HG03095 (cell line): ENCODE data around the gene ZNF790.
"Not testable (repeated sequence)": the region's sequence is repeated elsewhere in the genome, so short reads cannot be mapped to it uniquely, and the experiment has no call there.

Experiments
- ATAC-seq: cut with Tn5 transposase; IDR thresholded peaks from one replicate; pipeline ENCODE4 v1.9.1; 2021; ENCODE audit warnings: moderate library complexity; ENCODE audit not compliant: unreplicated experiment

The ZNF790 gene

DNA sequence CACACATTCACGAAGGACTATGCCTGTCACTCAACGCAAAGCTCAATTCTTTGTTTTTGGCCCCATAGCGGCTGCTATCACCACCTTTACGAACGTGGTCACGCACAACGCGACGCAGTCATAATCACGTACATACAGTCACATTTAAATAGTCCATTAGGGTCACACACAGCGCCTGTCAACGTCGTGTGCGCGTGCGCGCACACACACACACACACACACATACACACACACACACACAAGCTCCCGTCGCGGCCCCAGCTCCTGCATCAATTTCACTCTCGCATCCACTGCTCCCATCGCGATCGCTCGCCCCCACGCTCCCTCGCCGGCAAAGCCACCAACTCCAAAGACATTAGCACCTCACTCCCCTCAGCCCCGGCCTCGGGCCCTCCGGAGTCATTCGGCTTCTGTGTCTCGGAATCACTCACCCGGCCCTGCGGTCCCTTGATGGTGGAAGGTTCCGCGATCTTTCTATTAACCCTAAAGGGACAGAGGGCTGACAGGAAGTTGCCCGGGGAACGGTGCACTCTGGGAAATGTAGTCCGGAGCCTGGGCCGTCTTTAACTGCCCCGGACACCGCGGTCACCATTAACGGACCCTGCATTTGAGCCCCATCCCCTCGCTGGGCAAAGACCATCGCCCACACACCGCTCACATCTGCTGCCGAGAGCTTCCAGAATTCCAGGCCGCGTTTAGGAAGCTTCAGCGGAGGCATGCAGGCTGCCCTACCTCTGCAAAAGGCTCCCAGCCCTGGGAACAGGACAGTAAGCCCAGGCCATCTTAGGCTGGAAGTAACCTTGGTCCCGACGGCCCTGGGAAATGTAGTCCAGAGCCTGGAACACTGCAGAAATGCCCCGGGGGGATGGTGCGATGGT lies at the start of gene ZNF790:
Gene ZNF790, minus strand, starts transcription at position 482 of the 878 bp plus-strand sequence. CDS start 12,768 bp downstream, outside the sequence.
- ATAC-seq = peak; percentile 92

DNA sequence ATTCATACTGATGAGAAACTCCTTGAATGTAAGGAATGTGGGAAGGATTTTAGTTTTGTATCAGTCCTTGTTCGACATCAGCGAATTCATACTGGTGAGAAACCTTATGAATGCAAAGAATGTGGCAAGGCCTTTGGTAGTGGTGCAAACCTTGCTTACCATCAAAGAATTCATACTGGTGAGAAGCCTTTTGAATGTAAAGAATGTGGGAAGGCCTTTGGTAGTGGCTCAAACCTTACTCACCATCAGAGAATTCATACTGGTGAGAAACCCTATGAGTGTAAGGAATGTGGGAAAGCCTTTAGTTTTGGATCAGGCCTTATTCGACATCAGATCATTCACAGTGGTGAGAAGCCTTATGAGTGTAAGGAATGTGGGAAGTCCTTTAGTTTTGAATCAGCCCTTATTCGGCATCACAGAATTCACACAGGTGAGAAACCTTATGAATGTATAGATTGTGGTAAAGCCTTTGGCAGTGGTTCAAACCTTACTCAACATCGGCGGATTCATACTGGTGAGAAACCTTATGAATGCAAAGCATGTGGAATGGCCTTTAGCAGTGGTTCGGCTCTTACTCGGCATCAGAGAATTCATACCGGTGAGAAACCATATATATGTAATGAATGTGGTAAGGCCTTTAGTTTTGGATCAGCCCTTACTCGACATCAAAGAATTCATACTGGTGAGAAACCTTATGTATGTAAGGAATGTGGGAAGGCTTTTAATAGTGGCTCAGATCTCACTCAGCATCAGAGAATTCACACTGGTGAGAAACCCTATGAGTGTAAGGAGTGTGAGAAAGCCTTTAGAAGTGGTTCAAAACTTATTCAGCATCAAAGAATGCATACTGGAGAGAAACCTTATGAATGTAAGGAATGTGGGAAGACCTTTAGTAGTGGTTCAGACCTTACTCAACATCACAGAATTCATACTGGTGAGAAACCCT lies 39.1 kb upstream of the ZNF790 start:
- ATAC-seq = no peak

DNA sequence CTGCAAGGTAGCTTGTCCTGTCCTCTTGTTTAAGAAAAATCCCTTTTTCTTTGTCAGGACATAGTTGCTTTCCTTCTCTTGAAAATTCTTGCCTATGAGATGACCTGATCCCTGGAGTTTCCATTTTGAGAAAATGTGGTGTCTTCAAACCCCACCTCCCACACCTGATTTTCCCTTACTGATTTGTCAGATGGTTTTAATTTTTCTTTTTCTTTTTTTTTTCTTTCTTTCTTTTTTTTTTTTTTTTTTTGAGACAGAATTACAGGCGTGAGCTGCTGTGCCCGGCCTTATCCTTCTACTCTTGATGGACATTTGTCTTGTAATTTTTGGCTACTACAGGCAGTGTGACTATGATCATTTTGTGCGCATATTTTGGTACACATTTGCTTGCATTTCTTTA lies 13.7 kb upstream of the ZNF790 start:
- ATAC-seq = no peak

- ATAC-seq = peak; percentile 64
Observed at GRCh38 chr19:36850559-36851442, 12.6 kb upstream of the ZNF790 start, which contains the start of gene ZNF345. ZNF345 (plus strand) TSS chr19:36850876; CDS start chr19:36876831, 25,955 bp downstream.

DNA sequence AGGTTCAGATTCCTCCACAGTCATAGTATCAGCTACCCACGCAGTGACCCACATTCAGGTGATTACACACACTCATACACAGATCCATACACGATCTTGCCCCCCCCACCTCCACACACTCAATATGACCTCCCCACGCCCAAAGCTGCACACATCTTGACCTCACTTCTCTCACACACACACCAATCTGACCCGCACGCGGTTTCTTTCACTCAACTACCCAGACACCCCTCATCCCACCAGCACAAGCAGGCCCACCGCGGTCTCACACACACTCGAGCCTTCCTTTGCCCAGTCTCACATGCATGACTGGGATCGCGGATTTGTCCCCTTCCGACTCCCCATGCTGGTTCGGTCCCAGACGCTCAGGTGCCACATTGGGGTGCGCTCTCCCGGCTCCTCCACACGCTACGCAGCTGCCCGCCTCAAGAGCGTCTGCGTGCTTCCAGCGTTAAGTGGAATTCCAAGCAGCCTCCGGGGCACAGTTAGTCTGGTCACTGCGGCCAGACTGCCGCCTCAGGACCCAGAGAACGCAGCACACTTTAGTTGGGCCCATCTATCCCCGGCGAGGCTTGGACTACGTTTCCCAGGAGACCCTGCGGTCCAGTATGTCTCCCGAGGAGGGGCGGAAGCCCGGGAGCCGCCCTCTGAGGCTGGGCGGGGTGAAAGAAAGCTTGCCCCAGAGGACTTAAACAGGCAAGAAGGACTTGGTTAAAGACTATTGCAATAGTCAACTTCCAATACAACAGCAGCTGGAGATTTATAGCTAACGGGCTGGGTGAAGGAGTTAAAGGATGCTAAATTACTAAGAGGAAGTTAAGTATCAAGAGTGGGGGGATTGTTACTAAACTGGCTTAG lies 11.7 kb upstream of the ZNF790 start:
- peak; percentile 82 for ATAC-seq

DNA sequence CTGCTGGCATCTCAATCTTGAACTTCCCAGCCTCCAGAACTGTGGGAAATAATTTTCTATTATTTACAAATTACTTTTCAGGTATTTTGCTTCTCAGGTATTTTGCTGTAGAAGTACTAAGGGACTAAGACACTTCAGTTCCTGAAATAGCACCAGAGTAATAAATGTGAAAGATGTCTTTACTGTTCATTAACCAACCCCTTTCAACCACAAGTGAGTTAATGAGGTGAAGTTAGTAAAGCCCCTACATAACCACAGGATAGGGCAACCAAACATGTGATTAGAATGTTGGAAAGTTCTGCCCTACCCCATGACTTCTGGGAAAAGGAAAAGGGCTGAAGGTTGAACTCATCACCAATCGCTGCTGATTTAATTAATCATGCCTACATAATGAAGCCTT lies 9.8 kb upstream of the ZNF790 start:
- no peak for ATAC-seq

DNA sequence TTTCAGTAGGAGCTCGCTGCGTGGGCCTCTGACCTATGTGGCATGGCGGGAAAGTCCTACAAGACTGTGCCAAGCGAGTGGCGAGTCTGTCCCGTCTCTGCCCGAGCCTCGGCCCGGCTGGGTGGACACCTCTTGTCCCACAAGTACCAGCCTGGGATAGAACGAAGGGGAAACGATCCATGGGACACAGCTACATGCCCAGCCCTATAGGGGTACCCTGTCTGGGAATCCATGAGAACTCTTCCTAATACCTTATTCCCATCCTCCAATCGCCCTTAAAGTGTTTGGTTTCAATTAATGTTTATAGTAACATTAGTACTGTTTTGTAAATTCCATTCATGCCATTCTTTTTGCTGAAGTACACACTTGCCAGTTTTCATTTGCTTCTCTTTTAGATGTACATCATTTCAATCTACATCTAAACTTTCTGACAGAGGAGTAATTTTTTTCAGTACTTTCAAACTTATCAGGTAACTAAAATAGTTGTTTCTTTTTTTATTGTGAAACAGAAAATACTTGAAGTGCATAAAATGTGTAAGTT lies 667 bp upstream of the ZNF790 start:
- ATAC-seq = no peak

GRCh38 chr19:36837176-36837905 lies 846 bp downstream of the ZNF790 start:
- no peak for ATAC-seq

DNA sequence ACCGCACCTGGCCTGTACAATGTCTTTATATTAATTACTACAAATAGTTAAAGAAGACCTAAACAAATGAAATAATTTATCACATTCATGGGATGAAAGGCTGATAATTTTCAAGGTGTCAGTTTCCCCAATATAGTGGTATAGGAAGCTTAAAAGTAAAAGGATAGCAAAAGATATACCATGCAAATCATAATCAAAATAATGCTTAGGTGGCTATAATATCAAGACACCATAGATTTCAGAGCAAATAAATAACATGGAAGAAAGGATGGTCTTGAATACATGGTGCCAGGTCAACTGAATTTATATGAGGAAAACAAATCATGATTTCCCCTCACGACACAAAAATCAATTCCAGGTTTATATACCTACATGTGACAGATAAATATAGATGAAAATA lies 4.8 kb downstream of the ZNF790 start:
- ATAC-seq = no peak

- no peak for ATAC-seq
Observed at GRCh38 chr19:36821758-36822157, 16.4 kb downstream of the ZNF790 start.

DNA sequence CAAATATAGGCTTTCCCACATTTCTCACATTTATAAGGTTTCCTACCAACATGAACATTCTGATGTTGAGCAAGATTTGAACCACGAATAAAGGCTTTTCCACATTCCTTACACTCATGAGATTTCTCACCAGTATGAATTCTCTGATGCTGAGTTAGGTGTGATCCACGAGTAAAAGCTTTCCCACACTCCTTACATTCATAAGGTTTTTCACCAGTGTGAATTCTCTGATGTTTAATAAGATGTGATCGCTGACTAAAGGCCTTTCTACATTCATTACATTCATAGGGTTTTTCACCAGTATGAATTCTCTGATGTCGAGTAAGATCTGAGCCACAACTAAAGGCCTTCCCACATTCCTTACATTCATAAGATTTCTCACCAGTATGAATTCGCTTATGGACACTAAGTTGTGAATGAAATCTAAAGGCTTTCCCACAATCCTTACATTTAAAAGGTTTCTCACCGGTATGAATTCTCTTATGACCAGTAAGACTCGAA lies 19.0 kb downstream of the ZNF790 start:
- no peak for ATAC-seq

- no peak for ATAC-seq
Observed at GRCh38 chr19:36807029-36807428, 31.2 kb downstream of the ZNF790 start.

GRCh38 chr19:36805364-36805763 lies 32.8 kb downstream of the ZNF790 start:
- ATAC-seq = no peak

GRCh38 chr19:36797786-36798108 lies 40.4 kb downstream of the ZNF790 start:
- no peak for ATAC-seq

DNA sequence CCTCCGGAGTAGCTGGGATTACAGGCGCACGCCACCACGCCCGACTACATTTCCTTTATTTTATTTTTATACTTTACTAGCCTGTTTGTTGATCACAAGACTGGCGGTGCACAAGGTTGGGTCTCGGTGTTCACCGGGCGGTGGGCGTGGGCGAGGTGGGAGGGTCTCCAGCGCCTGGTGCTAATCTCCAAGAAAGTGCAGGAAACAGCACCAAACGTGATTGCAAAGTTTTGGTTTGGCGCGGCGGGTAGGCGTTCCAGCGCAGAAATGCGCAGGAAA lies 41.5 kb downstream of the ZNF790 start:
- ATAC-seq = no peak

GRCh38 chr19:36791420-36792141 lies 46.6 kb downstream of the ZNF790 start:
- not testable (repeated sequence) for ATAC-seq

GRCh38 chr19:36775768-36776167 lies 62.4 kb downstream of the ZNF790 start:
- no peak for ATAC-seq

GRCh38 chr19:36773223-36773579 lies 65.0 kb downstream of the ZNF790 start:
- ATAC-seq = no peak
